A673 (cell line): Measurements from ENCODE around the gene G3BP1. TPM values are rescaled to one million over a fixed set of nuclear protein-coding genes. Genes with fewer than 3 reads are reported as not detected.

Experiments used
- BruUV-seq: library from RNA; stranded (reverse); fragments of 400-500 nt; replicated peaks from 2 replicates; lab custom pipeline; 2021; lab: Mats Ljungman, UMichigan
- CTCF ChIA-PET: fragments of 300-600 bp; sonication (Branson Sonifier 250); formaldehyde crosslinking; loops from one replicate; lab custom pipeline; 2022; ENCODE audit warnings: antibody characterized with exemption; lab: Charles Lee
- POLR2A ChIA-PET: fragments of 300-600 bp; sonication (Branson Sonifier 250); formaldehyde crosslinking; loops from one replicate; lab custom pipeline; 2022; ENCODE audit warnings: antibody characterized with exemption; ENCODE audit not compliant: low non-redundant PET; lab: Charles Lee
- DNase-seq: peaks from one replicate; pipeline ENCODE4 v3.0.0-alpha.2; 2015; ENCODE audit warnings: low spot score
- H3K27ac ChIP-seq: fragments of 200-600 bp; sonication (generic); 2 replicates; pipeline ENCODE4 v1.5.1; 2016; ENCODE audit warnings: mixed run types, low read depth, mild to moderate bottlenecking, mixed read lengths, antibody characterized with exemption, low read length; ENCODE audit not compliant: poor library complexity, severe bottlenecking
- H3K27me3 ChIP-seq: fragments of 200-600 bp; sonication (generic); replicated peaks from 2 replicates; pipeline ENCODE4 v1.6.1; 2017; ENCODE audit warnings: mixed run types, low read depth, mild to moderate bottlenecking, mixed read lengths, antibody characterized with exemption, low read length; ENCODE audit not compliant: insufficient read depth, poor library complexity
- H3K36me3 ChIP-seq: fragments of 200-600 bp; sonication (generic); 2 replicates; pipeline ENCODE4 v1.6.1; 2016; ENCODE audit warnings: mixed run types, mild to moderate bottlenecking, mixed read lengths, antibody characterized with exemption, low read length; ENCODE audit not compliant: insufficient read depth, poor library complexity, severe bottlenecking
- H3K4me1 ChIP-seq: fragments of 200-600 bp; sonication (generic); 2 replicates; pipeline ENCODE4 v1.6.1; 2017; ENCODE audit warnings: mixed run types, mild to moderate bottlenecking, mixed read lengths, antibody characterized with exemption, low read length; ENCODE audit not compliant: insufficient read depth, poor library complexity, severe bottlenecking
- H3K4me3 ChIP-seq: fragments of 200-600 bp; sonication (generic); 2 replicates; pipeline ENCODE4 v1.5.1; 2016; ENCODE audit warnings: low read depth, mixed run types, mild to moderate bottlenecking, mixed read lengths, low read length; ENCODE audit not compliant: poor library complexity, severe bottlenecking
- H3K9me3 ChIP-seq: fragments of 200-600 bp; sonication (generic); 2 replicates; pipeline ENCODE4 v1.6.1; 2016; ENCODE audit warnings: mixed run types, low read depth, mild to moderate bottlenecking, mixed read lengths, antibody characterized with exemption, low read length; ENCODE audit not compliant: poor library complexity, severe bottlenecking
- EZH2 ChIP-seq: fragments of 200-600 bp; sonication (generic); IDR thresholded peaks from 2 replicates; pipeline ENCODE4 v1.6.1; 2017; ENCODE audit warnings: borderline replicate concordance, low read depth, mild to moderate bottlenecking, mixed read lengths, antibody characterized with exemption, low read length; ENCODE audit not compliant: poor library complexity, severe bottlenecking
- intact Hi-C: fragments of 100-400 bp; cut with micrococcal nuclease; formaldehyde crosslinking; loops from one replicate; pipeline ENCODE4 v1.10.0; 2022; ENCODE audit not compliant: unreplicated experiment
- total RNA-seq: library from RNA; stranded (reverse); gene quantifications from 2 replicates; pipeline ENCODE4 v1.2.3, GENCODE V29; 2021
- TF ChIP-seq, protein P1 (sequence below): fragments of 300-800, 200-600 bp; sonication (generic); conservative IDR thresholded peaks from 2 replicates; pipeline ENCODE4 v1.5.1; 2017; ENCODE audit warnings: low read depth, mild to moderate bottlenecking, antibody characterized with exemption, low read length, moderate library complexity, mixed read lengths

Gene G3BP1
- total RNA-seq, 1 experiment from 2014 or later = 317 TPM

DNA sequence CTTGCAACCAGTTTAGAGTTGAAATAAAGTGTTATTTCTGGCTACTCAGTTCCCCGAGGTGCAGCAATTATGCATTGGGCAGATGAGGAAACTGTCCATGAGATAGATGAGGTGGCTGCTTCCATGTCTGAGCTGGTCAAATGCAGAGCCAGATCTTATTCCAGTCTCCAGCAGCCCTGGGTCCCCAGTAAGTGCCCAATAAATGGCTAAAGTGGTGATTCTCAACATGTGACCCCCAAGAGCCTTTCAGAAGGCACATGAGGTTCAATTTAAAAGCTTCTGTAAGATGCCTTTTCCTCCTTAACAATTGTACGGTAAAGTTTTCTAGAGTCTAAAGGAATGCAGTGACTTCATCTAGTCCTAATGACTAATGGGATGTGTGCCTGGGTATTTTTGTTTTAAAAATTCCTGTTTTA lies 30.8 kb upstream of the G3BP1 start:
- CTCF ChIA-PET = interaction anchor here (2.3 to 3.3 kb wide), 2 partner anchors 83 to 89 kb away, joined by 12 to 42 read pairs; no protein-coding TSS in a partner anchor
- intact Hi-C loops = loop anchor here (2.0 to 10.0 kb wide), 2 partner anchors 216 to 294 kb away; partner anchors contain the start of gene SLC36A1
- Histone ChIP-seq H3K4me1 (peaks cover 14% of the 10 kb centered on the region), H3K27ac (no peak overlapping the region), H3K36me3 (peaks cover 6% of the 10 kb centered on the region), H3K27me3 (no peaks in the 10 kb centered on the region), H3K9me3 (no peaks in the 10 kb centered on the region), H3K4me3 (no peak overlapping the region)
- no peak for TF ChIP-seq EZH2
- TF ChIP-seq, protein P1, sequence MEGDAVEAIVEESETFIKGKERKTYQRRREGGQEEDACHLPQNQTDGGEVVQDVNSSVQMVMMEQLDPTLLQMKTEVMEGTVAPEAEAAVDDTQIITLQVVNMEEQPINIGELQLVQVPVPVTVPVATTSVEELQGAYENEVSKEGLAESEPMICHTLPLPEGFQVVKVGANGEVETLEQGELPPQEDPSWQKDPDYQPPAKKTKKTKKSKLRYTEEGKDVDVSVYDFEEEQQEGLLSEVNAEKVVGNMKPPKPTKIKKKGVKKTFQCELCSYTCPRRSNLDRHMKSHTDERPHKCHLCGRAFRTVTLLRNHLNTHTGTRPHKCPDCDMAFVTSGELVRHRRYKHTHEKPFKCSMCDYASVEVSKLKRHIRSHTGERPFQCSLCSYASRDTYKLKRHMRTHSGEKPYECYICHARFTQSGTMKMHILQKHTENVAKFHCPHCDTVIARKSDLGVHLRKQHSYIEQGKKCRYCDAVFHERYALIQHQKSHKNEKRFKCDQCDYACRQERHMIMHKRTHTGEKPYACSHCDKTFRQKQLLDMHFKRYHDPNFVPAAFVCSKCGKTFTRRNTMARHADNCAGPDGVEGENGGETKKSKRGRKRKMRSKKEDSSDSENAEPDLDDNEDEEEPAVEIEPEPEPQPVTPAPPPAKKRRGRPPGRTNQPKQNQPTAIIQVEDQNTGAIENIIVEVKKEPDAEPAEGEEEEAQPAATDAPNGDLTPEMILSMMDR = 0 out of 2 replicates have a peak, but pooled peaks have one; percentile 14
- no TSS peak for BruUV-seq
- POLR2A ChIA-PET = no interaction called here
- DNase-seq = no peak

DNA sequence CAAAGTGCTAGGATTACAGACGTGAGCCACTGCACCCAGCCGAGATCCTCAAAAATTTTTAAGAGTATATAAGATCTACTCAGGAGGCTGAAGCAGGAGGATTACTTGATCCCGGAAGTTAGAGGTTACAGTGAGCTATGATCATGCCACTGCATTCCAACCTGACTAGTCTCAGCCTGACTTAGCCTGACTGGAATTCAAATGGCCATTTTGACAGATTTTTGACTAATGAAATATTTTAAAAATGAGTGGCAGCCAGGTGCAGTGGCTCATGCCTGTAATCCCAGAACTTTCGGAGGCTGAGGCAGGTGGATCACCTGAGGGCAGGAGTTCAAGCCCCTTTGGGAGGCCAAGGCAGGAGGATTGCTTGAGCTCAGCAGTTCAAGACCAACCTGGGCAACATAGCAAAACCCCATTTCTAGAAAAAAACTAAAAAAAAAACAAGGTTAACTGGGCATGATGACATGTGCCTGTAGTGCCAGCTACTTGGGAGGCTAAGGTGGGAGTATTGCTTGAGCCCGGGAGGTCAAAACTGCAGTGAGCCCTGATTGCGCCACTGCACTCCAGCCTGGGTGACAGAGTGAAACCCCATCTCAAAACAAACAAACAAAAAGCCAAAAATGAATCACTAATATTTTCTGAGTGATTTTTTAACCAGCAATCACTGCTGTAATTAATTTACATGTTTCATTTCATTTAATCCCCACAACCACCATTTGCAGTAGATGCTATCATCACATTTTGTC lies 29.9 kb upstream of the G3BP1 start:
- intact Hi-C loops = loop anchor here (1.0 to 10.0 kb wide), 3 partner anchors 83 to 295 kb away; partner anchors contain the start of gene SLC36A1
- Histone ChIP-seq H3K27me3 (no peaks in the 10 kb centered on the region), H3K27ac (no peak overlapping the region), H3K4me3 (no peak overlapping the region), H3K9me3 (no peaks in the 10 kb centered on the region), H3K36me3 (peaks cover 6% of the 10 kb centered on the region), H3K4me1 (peaks cover 14% of the 10 kb centered on the region)
- TF ChIP-seq, protein P1 = no peak
- TF ChIP-seq EZH2 = no peak
- ChIA-PET CTCF (interaction anchor here (0.7 to 3.3 kb wide), 3 partner anchors 57 to 90 kb away, joined by 3 to 42 read pairs (median 12); no protein-coding TSS in a partner anchor), POLR2A (no interaction called here)
- DNase-seq = no peak
- no TSS peak for BruUV-seq

GRCh38 chr5:151742870-151743294 lies 28.9 kb upstream of the G3BP1 start:
- ChIA-PET POLR2A (no interaction called here), CTCF (interaction anchor here (1.4 kb wide), 1 partner anchor 84 kb away, joined by 5 read pairs; no protein-coding TSS in a partner anchor)
- peaks cover 6% of the 10 kb centered on the region for H3K36me3 ChIP-seq
- H3K27me3 ChIP-seq = no peaks in the 10 kb centered on the region
- intact Hi-C loops = loop anchor here (1.0 to 10.0 kb wide), 2 partner anchors 84 to 218 kb away; no protein-coding TSS in a partner anchor
- no peaks in the 10 kb centered on the region for H3K9me3 ChIP-seq
- TF ChIP-seq EZH2 = no peak
- TF ChIP-seq, protein P1 = peak; percentile 64
- peaks cover 14% of the 10 kb centered on the region for H3K4me1 ChIP-seq
- H3K27ac ChIP-seq = no peak overlapping the region
- no peak overlapping the region for H3K4me3 ChIP-seq
- peak; percentile 69 for DNase-seq
- no TSS peak for BruUV-seq
